HG03108 (cell line): ENCODE data around the gene SCO1.
"Not testable (repeated sequence)": the region's sequence is repeated elsewhere in the genome, so short reads cannot be mapped to it uniquely, and the experiment has no call there.

Experiments used
- ATAC-seq: cut with Tn5 transposase; IDR thresholded peaks from one replicate; pipeline ENCODE4 v1.9.1; 2021; ENCODE audit warnings: moderate library complexity; ENCODE audit not compliant: unreplicated experiment

The SCO1 gene

DNA sequence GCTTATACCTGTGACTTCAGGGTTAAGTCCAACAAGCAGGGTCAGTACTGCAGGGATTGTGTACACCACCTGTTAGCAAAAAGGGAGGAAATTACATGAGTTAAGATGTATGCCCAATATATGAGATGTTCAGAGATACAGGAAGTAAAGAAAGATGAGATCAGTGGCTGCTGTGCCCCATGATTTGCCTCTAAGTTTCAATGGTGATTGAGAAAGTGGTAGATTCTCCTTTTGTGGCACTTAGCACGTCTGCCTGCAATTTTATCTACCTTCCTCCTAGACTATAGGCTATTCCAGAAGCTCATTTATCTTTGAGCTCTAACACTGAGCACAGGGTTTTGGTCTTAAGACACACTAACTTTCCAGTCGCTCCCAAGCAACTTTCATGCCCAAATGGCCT lies 28.9 kb upstream of the SCO1 start:
- no peak for ATAC-seq

DNA sequence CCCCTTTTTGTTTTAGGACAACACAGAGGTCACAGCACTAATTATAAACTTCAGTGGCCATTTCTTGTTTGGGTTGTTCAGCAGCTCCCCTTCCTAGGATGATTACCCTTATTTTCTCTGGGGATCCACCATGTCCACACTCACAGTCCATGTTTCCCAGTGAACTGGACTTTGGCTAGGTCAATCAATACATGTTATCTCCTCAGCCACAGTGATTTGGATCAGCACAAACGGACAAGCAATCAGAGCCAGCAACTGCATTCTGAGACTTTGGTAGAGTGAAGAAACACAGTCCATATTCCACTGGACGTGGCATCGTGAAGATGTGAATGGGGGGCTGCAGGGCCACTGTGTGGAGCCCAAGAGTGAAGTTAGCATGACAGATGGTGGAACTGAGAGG lies 27.9 kb upstream of the SCO1 start:
- no peak for ATAC-seq

DNA sequence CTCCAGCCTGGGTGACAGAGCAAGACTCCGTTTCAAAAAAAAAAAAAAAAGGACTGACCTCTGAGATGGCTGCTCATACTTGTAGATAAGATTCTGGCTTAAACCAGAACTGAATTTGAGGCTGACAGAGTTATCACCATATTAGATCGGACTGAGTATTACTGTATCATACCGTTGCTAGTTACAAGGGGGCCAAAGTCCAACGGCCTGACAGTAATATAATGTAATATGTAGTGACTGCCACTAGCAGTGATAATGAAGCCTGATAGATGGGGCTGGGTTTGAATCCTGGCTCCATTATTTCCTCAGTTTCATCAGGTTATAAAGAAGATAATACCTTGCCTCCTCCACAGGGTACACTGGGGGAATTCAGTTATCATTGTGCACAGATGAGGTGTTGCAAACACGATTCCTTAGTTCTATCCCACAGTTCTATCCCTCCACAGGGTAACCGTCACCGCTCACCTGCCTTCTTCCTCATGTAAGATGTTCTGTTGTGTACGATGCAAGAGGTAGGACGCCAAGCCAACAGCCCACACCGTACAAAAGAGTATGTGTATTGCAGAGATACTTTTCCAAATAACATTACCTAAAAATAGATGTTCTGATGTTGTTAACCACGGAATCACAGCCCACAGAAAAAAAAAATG lies 27.3 kb upstream of the SCO1 start:
- no peak for ATAC-seq

DNA sequence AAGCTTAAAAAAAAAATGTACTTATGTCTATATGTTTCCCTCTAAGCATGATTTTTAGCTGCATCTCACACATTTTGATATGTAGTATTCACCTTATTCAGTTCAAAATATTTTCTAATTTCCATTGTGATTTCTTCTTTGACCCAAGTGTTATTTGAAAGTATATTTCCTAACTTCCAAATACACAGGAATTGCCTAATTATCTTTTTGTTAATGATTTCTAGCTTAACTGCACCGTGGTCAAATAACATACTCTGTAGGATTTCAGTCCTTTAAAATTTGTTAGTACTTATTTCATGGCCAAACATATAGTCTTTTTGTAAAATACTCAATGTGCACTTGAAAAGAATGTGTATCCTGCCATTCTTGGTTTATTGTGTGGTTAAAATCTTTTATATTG lies 21.2 kb upstream of the SCO1 start:
- ATAC-seq, result no peak

DNA sequence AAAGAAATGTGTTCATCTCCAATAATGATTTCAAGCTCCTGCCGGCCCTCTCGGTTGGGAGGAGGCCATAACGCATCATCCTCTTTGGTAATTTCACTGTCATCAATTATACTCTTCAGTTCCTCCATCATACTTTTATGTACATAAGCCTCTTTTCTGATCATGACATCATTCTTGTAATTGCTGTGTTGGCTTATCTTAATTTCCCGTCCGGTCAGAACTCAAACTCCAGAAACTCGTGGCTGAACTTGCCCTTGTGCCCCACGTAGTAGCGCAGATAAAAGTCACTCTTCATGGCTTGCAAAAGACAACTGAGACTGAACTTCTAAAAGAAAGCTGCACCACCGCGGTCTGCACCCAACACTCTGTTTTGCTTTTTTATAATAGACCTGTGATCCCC lies 18.9 kb upstream of the SCO1 start:
- ATAC-seq, result no peak

DNA sequence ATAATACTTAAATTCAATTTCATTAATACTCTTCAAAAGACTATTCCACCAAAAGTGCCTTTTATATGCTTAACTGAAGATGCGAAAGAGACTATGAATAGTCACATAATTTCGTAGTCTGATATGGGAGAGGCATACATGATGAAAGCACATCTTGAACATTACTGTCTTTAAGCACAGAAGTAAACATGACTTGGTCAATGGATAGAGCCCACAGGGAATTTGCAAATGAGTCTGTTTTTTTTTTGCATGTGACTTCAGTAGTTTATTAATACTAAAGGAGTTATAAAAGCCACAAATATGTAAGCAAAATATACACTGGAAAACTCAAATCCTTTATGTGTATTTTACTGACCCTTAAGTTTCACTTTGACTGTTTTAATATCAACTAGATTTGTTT lies 16.0 kb upstream of the SCO1 start:
- ATAC-seq, result no peak

DNA sequence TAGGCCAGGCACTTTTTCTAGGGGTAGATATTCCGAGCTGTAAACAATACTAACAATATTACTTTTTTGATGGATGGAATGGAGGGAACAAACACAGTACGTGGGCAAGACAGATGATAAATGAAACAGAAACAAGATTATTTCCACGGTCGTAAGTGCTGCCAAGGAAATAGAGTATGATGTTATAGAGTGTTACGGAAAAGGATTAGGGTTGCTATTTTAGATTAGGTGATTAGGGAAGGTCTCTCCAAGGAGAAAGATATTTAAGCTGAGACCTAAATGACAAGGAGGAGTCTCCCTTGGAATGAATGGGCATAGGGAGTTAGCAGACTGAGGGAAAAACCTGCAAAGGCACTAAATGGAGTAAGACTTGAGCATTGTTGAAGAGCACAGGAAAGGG lies 8.4 kb upstream of the SCO1 start:
- ATAC-seq, result no peak

DNA sequence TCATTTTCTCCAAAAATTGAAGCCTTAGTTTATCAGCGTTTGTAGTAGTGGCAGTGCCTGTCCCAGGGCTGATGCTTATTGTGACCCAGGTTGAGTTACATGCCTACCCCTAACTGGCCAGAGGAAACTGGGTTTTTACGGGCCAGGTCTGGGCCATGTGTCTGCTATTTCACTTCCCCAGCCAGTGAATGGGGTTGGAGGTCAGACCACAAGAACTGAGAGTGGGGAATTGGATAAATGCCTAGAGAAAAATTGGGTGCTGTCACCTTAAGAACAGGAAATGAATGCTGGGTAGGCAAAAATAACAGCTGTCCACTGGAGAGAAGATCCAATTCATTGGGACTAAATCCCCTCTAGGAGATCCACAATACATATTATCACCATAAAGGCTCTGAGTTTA lies 5.2 kb upstream of the SCO1 start:
- no peak for ATAC-seq

DNA sequence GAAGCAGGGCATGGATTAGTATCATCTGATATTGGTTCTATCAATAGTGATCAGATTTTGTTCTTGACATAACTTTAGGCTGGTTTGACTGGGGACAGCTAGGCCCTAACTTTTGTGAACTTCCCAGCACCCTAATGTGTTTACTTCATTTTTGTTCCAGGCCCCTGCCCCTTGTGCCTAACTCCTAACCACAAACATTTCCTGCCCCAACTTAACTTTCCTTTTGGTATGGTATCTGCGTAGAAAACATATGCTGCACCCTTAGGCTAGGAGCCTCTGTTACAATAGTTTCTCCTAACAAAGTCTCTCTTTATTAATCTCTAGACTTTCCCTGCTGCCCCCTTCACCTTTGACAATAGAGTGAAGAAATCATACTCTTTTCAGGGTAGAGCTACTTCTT lies 2.5 kb upstream of the SCO1 start:
- no peak for ATAC-seq

DNA sequence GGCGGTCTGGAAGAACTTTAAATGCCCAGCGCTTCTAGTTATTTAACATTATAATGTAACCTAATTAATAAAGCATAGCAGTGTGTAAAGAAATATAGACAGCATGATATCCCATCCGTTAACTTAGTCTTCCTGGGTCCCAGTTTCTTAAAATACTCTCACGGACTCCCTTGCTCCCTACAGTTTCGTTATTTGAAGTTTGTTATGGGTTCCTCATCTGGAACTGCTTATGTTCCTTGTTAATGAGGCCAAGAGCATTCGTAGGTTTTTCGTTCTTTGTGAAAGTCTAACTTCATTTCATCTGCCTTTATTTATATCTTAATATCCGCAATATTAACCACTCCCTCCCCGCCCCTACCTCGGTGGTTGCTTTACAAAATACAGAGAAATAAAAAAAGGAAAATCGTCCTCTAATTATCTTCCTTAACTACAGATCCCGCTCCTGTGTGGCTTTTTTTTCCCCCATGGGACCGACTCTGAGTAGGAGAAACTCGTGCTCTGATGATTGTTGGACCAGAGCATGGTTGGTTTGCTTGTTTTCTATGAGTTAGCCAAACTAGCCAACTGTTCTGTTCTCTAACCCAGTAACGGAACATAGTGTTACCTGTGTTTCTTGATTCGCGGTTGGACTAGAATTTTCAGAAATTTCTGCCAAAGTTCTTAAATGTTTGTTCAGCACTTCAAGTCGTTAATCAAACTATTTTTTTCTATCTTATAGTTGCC lies 924 bp upstream of the SCO1 start:
- no peak for ATAC-seq

DNA sequence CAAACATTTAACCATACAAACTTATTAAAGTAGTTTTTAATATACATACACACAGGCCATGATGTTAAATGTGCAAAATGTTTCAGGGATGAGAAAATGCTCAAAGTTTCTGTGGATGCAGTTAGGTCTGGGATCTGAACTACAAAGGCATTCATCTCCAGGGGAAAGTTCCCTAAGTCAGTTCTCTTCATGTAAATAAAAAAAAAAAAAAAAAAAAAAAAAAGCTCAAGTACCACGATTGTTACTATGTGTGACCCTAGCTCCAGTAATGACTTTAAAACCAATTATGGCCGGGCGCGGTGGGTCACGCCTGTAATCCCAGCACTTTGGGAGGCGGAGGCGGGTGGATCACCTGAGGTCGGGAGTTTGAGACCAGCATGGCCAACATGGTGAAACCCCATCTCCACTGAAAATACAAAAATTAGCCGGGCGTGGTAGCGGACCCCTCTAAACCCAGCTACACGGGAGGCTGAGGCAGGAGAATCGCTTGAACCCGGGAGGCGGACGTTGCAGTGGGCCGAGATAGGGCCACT lies 1.4 kb downstream of the SCO1 start:
- not testable (repeated sequence) for ATAC-seq

DNA sequence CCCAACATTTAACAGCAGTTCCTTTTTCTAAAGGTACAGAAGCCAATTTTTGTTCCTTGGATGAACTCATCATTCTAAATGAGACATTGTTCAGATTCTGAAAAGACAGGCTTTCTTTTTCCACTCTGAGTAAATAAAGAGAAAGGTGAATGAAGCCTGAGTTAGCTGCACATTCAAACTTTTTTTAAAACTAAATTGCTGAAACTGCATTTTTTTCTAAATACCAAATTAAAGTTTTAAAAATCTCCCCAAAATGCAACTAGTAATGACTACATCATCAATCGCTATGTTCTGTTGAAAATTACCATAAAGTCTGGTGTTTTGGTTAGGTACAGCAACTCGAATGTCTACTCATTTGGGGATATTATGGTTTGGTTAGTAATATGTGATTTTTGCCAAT lies 9.8 kb downstream of the SCO1 start:
- ATAC-seq, result no peak

DNA sequence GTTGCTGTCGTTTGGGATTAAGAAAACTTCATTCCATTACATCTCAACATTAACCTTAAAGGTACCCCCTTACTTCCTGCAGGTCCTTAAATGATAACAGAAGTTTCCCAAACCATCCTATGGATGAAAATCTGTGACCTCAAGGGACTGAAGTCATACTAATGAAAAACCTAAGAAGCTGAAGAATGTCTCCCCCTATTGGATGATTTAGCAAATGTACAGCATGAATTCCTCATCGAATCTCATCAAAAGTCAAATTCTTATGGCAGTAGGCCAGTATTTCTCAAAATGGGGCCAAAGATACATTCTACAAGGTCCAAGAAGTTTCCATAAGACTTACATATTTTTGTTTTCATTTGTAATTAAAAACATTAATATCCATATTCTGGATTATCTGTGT lies 13.5 kb downstream of the SCO1 start:
- no peak for ATAC-seq

DNA sequence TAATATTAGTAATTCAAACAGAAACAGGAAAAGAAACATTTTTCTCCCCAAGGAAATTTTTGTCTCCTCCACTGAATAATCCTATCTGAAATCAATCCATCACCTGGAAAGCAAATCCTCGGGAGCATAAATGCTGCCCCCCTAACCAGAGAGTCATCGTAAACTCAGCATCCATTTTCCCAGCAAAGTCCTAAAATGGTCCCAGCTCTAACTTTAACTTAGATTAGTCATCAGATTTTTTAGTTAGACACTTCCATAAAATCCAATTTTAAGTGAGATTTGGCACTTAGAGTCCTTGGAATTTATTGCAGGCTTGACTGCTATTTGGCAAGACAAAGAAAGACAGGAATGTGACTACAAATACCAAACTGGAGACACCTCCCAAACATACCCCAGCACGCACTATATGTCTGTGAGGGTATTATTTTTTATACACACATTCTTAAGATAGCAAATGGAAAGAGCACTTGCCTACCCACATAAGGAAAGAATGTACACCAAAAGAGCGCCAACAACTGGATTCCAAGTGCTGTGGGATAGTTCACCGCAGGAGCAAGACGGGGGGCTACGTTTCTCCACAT lies 15.4 kb downstream of the SCO1 start:
- no peak for ATAC-seq

DNA sequence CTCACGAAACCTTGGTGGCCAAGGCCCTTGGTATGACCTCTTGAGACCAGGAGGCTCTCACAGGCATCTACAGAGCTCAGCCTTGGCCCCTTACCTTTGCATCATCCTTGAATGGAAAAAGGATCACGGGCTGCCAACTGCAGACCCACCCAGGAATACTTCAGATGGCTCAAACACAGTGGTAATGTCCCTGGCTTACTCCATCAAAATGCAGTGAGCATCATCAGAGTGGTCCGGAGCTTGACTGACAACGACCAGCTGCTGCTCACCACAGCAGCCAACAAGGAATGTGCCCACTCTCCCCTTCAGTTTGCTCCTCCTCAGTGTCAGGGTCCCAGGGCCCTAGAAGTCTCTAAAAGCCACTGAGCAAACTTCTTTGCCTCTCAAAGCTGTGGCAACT lies 22.6 kb downstream of the SCO1 start:
- ATAC-seq, result no peak

DNA sequence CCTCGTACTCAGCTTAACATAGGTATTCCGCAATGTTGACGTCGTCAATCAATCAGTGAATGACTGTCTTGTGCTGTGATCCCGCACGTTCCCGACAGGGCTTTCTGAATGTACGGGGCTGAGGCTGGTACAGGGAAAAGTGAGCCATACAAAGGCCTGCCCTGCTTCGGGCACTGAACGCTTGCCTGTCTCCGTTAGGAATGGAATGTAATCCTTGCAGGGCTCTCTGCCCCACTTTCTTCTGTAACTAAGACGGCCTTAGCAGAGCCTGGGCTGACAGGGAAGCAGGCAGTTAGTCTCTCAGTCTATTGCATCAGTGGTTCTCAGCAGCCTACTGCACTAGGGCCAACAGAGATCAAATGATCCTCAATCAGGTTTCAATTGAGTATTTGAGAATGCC lies 24.0 kb downstream of the SCO1 start:
- ATAC-seq, result no peak

DNA sequence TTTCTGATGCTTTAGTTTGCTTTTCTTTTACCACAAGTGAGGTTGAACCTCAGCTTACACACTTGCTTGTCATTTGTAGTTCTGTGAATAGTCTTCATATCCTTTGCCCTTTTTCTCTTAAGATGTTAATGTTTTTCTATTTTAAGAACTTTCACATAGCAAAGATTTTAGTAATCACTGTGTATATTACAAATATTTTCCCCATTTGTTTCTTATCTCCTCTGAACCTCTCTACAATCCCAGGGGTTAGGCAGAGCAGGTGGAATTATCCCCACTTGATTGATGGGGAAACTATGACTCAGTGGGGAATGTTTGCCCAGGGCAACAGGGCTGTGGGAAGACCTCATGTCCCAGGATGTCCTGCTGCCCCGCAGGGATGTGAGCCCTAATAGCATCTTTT lies 28.6 kb downstream of the SCO1 start:
- ATAC-seq, result no peak

DNA sequence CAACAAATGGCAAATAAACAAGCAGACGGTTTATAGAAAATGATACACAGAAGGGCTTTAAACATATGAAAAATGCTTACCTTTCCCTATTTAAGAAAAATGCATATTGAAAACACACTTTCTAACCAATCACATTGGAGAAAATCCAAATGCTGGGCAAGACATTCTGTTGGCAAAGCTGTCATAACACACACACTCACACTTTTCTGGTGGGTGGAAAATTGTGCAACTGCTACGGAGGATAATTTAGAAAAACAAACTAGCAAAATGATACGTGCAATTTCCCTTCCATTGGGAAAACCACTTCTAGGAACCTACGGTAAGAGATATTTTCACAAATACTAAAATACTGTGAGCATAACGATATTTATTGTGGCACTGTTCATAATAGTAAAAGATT lies 30.4 kb downstream of the SCO1 start:
- no peak for ATAC-seq

DNA sequence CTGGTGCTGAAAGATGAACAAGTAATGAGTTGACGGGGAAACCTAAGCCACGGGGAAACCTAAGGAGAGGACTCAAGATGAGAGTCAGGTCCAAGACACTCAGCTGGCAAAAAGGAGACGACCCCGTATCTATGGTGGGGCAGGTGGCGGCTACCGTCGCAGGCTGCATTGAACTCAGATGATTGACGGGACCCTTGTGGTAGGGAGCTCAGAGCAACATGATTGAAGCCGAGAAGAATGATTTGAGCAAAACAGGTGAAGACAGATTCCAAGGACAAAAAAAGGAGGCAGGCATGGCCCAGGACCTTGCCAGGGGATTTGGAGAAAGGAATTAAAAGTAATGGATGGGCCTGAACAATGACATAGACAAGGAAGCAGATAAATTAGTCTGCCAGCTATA lies 32.8 kb downstream of the SCO1 start:
- ATAC-seq, result no peak

DNA sequence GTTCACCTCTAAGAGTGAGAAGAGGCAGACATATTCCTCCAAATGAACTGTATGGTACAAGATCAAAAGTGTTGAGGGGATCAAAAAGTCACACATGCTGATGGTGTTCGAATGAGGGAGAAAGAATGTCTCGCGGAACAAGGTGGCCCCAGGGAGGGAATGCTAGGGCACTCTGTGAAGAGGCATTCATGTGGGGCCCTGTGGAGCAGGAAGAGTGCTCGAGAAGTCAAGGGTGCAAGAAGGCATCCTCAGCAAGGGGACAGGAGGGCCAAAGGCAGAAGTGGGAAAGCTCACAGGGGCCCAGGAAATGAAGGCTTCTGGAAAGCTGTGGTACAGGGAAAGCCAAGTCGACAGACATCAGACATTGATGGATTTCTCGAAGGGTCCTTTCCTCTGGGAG lies 34.1 kb downstream of the SCO1 start:
- ATAC-seq, result no peak

DNA sequence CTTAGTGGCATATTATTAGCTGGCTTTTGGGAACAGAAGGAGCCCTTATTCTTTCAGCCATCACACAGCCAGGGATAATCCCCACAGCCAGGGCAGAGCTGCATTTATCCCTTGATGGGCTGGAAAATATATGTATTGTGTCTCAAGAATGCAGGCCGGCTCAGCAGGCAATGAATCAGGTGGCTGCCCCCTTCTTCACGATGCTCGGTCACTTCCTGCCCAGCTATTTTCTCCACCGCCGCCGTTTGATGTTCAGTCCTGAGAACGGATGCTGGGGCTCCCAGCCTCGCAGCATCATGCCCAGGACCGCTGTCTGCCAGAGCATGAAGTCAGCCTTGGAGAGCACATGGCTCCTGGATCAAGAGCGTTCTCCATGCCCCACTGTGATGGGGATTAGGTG lies 35.9 kb downstream of the SCO1 start:
- no peak for ATAC-seq

DNA sequence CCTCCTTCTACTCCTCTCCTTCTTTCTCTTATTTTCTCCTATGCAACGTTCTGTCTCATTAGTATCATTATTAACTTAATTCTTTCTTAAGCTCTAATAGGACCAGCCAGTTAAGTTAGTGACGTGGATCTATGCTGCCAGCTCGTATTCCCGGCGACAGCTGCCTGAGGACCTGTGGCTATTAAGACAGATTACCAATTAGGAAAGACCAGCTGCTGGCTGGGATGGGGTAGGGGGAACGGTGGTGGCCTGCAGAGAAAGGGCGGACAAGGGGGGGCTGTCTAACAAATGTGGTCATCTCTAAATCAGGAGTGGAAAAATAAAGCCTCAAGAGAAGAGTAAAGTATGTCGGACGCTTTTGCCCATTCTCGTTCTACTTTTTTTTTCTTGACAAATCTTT lies 39.5 kb downstream of the SCO1 start:
- no peak for ATAC-seq
